K562 (cell line): Measurements from ENCODE around the gene DNASE2. TPM values are rescaled to one million over a fixed set of nuclear protein-coding genes. Genes with fewer than 3 reads are reported as not detected.
A peak's percentile ranks its signal among the peaks of the same experiment; 100 is the strongest.

Experiments
- ATF2 ChIP-seq: sonication (generic); formaldehyde crosslinking; IDR thresholded peaks from 2 replicates; pipeline ENCODE4 v1.8.1; 2022; ENCODE audit warnings: missing genetic modification reagents
- ESRRA ChIP-seq: fragments of 450-650 bp; IDR thresholded peaks from 2 replicates; pipeline ENCODE4 v1.6.1; 2014; ENCODE audit warnings: low read depth, mild to moderate bottlenecking, moderate library complexity, borderline replicate concordance
- FOXJ3 ChIP-seq: sonication (generic); formaldehyde crosslinking; IDR thresholded peaks from 2 replicates; pipeline ENCODE4 v1.4.0; 2020; ENCODE audit warnings: mild to moderate bottlenecking, missing genetic modification reagents
- GTF2A2 ChIP-seq: IDR thresholded peaks from 2 replicates; pipeline ENCODE4 v1.6.1; 2016; ENCODE audit warnings: mild to moderate bottlenecking, missing genetic modification characterization, missing compliant biosample characterization
- JUNB ChIP-seq: fragments of 450-650 bp; formaldehyde crosslinking; conservative IDR thresholded peaks from 2 replicates; pipeline ENCODE4 v1.4.0; 2020; ENCODE audit warnings: mild to moderate bottlenecking
- KLF16 ChIP-seq: IDR thresholded peaks from 2 replicates; pipeline ENCODE4 v1.6.1; 2016; ENCODE audit warnings: antibody characterized with exemption
- MBD1 ChIP-seq: fragments of 250-450 bp; sonication (Bioruptor Pico); IDR thresholded peaks from 2 replicates; pipeline ENCODE4 v1.8.0; 2022; ENCODE audit warnings: inconsistent platforms
- NCOA4 ChIP-seq: fragments of 450-650 bp; IDR thresholded peaks from 2 replicates; pipeline ENCODE4 v1.6.1; 2018; ENCODE audit warnings: mild to moderate bottlenecking; ENCODE audit not compliant: partially characterized antibody
- POLR2G ChIP-seq: fragments of 200-400 bp; formaldehyde crosslinking; IDR thresholded peaks from 2 replicates; pipeline ENCODE4 v1.6.1; 2017; ENCODE audit warnings: low read depth, mild to moderate bottlenecking, antibody characterized with exemption, low read length, moderate library complexity
- SMARCE1 ChIP-seq: fragments of 450-650 bp; IDR thresholded peaks from 2 replicates; pipeline ENCODE4 v1.7.1; 2016; ENCODE audit warnings: mild to moderate bottlenecking
- ZBTB11 ChIP-seq, 3 experiments: fragments of 200-800 bp in 1 of 3; fragments of 250-450 bp in 1 of 3; fragments of 450-650 bp in 1 of 3; sonication (Bioruptor Pico) in 1 of 3; sonication (Bioruptor generic) in 1 of 3; formaldehyde crosslinking in 1 of 3; IDR thresholded peaks; 2 replicates each; pipeline versions ENCODE4 v1.6.1 to v1.8.0; 2016 to 2022; ENCODE audit warnings: mild to moderate bottlenecking in 2 of 3, missing genetic modification characterization in 2 of 3, missing compliant biosample characterization in 1 of 3, moderate library complexity in 1 of 3
- ZC3H8 ChIP-seq: fragments of 450-650 bp; IDR thresholded peaks from 2 replicates; pipeline ENCODE4 v1.6.1; 2017
- ZNF316 ChIP-seq: fragments of 450-650 bp; IDR thresholded peaks from 2 replicates; pipeline ENCODE4 v1.6.1; 2016
- ZNF347 ChIP-seq: fragments of 450-650 bp; formaldehyde crosslinking; IDR thresholded peaks from 2 replicates; pipeline ENCODE4 v1.4.0; 2020; ENCODE audit warnings: low read depth, mild to moderate bottlenecking, moderate library complexity
- ZNF518B ChIP-seq: fragments of 250-450 bp; sonication (Bioruptor Pico); IDR thresholded peaks from 2 replicates; pipeline ENCODE4 v1.5.0; 2021; ENCODE audit warnings: mild to moderate bottlenecking, moderate library complexity
- polyA plus RNA-seq, 8 experiments: library from polyadenylated mRNA; depleted of rRNA in 4 of 8; stranded (reverse) in 5 of 8; unstranded in 3 of 8; fragments of >200 nt; fragmentation: Nextera tagmentation in 2 of 8; fragmentation: Illumina TruSeq in 1 of 8; extraction: Ambion mirVana in 2 of 8; extraction: Trizol in 1 of 8; gene quantifications; 2 replicates each; pipeline versions ENCODE4 v1.2.1 to v1.2.3, GENCODE V29; 2011 to 2014; ENCODE audit warnings: inconsistent platforms in 1 of 8, missing spikeins in 1 of 8
- total RNA-seq, 7 experiments: library from RNA; depleted of rRNA in 6 of 7; stranded (reverse); fragments of >200 nt in 6 of 7; fragmentation: Illumina TruSeq in 2 of 7; extraction: Trizol in 2 of 7; gene quantifications; 2 replicates each; pipeline versions ENCODE4 v1.2.1 to v1.2.3, GENCODE V29; 2011 to 2021; ENCODE audit warnings: low replicate concordance in 1 of 7
- TF ChIP-seq, protein P1 (sequence below): fragments of 450-650 bp; IDR thresholded peaks from 2 replicates; pipeline ENCODE4 v1.6.1; 2018; ENCODE audit warnings: mild to moderate bottlenecking, low read depth; ENCODE audit not compliant: partially characterized antibody

Gene DNASE2
- total and polyA plus RNA-seq, 9 of the 15 experiments (the other 6 are each of a cell fraction or from before 2014, with no cell fraction given) = 4.4 to 27.0 (median 20.2) TPM

DNA sequence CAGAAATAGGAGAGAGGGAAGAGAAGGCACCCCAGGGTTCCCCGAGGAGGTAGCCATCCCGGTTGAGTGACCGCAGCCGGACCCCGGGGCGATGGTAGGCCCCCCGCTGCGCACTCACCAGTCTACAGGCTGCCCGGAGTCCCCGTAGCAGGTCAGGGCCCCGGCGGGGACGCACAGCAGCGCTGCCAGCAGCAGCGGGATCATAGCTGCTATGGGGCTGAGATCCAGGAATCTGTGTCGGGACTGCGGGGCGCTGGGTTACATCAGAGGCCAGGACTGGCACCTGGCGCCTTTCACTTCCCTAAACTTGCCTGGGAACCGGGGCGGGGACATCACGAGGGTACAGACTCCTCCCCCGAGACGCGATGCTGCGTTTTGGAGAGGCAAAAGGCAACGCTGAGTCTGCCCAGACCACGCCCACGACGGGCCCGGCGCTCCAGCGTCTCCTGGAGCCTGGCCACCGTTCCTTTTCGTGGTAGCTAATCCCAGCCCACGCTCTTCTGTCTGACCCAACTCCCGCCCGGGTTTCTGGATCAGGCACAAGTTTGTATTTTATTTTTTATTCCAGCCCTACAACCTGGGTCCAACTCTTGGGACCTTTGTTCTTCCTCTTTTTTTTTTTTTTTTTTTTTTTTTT lies at the start of gene DNASE2 (continued):
- no peak for TF ChIP-seq GTF2A2
- no peak for TF ChIP-seq ZC3H8
- no peak for TF ChIP-seq ATF2 (CRISPR knock-in tag)
- TF ChIP-seq JUNB (CRISPR knock-in tag) = no peak
- no peak for TF ChIP-seq ZBTB11 (CRISPR knock-in tag; IDR thresholded peaks at IDR 0.05)
- TF ChIP-seq, protein P1, sequence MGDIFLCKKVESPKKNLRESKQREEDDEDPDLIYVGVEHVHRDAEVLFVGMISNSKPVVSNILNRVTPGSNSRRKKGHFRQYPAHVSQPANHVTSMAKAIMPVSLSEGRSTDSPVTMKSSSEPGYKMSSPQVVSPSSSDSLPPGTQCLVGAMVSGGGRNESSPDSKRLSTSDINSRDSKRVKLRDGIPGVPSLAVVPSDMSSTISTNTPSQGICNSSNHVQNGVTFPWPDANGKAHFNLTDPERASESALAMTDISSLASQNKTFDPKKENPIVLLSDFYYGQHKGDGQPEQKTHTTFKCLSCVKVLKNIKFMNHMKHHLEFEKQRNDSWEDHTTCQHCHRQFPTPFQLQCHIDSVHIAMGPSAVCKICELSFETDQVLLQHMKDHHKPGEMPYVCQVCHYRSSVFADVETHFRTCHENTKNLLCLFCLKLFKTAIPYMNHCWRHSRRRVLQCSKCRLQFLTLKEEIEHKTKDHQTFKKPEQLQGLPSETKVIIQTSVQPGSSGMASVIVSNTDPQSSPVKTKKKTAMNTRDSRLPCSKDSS = no peak
- no peak for TF ChIP-seq MBD1
- peak; percentile 93 for TF ChIP-seq POLR2G
- no peak for TF ChIP-seq FOXJ3 (CRISPR knock-in tag)
- TF ChIP-seq ESRRA = 0 out of 2 replicates have a peak, but pooled peaks have one; percentile 27
- TF ChIP-seq ZNF518B (CRISPR knock-in tag) = no peak
- TF ChIP-seq SMARCE1 = no peak
- no peak for TF ChIP-seq ZNF347 (CRISPR knock-in tag)
- no peak for TF ChIP-seq ZNF316
- TF ChIP-seq KLF16 = no peak
- TF ChIP-seq NCOA4 = no peak
